ENCODE measurements around the gene ANKS1B.

The ANKS1B gene

DNA sequence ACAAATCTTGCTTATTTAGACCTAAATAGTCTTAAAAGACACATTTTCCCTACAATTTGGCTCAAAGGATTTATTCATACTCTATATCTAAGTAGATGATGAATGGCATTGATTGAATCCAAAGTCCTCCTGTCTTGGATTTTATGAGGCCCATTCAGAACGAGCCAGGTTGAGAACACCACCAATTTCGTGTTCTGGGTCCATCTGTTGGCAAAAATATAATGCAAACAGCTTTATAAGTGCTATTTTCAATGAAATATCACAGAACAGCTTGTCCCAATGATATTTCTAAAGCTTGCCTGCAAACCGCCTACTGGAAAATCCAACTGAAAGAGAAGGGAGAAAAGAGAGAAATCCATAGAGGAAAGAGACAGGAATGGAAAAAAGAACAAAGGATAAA, 542.0 kb downstream of the ANKS1B start:
- no peak for DNase-seq

DNA sequence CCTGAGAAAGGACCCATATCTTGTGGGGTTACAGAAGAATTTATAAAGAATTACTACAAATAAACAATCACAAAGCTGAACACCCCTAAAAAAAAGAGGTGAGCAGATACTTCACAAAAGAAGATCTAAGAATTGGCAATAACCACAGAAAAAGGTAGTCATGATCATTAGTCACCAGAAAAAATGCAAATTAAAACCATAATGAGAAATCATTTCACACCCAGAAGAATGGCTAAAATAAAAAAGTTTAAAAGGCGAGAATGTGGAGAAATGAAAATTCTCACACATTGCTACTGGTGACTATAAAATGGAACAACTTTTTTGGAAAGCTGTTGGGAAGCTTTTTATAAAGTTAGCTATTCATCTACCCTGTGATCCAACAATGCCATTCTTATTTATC, 545.3 kb downstream of the ANKS1B start:
- DNase-seq = no peak

DNA sequence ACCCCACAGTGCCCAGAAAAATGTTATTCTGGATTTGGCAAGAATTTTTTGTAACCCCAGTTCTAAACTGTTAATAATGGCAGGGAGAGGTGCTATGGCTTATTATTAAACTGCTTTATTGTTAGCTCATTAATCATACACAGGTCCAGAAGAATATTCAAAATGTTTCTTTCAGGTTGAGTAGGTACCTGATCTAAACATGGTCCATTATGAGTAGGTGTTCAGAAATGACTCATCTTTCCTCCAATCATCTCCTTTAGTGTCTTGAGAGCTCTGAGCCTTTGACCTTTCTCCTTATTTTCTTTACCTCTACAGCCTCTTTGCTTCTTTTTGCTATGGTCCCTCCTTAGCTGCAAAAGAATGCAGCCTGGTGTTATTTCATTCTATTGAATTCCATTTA, 548.2 kb downstream of the ANKS1B start:
- no peak for DNase-seq

DNA sequence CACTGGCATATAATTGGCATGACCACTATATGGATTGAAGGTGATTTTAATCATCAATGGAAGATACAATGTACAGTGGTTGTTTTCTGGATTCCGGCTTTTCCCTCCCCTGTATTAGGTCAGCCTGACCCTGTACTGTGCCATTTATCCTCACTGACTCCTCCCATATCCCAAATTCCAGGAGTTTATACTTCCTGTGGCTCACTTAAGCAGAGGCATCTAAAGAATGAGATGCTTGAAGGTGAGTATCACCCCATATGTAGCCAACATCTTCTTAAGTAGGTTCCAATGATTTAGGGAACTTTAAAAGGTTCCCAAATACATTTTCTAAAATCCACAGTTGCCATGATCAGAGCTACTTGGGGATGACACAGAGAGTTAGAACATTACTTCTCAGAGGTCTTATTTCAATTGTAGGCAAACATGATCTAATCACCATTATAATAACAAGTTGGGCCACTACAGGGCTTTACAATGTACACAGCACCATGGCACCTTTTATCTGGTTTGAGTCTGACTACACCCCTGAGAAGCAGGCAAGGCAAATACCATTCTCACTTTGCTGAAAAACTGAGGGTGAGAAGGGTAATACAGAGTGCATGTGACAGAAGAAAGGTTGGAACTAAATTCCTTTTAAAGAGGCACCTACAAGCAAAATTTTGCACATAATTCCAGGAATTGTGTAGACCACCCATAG, 549.5 kb downstream of the ANKS1B start:
- DNase-seq = peak in 1 of 3 experiments; percentile 18

DNA sequence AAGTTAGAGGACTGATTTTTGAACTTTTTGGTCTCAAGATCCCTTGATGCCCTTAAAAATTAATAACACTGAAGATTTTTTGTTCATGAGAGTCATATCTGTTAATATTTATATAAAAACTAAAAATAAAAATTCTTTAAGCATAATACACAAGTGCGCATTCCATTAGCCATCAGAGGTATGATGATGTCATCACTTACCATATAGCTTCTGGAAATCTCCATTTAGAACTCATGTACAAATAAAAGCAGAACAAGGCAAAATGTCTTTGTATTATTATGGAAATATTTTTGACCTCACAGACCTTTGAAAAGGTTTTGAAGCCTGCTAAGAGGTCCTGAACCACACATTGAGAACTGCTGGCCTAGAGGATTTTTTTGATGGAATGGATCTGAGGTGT, 551.6 kb downstream of the ANKS1B start:
- DNase-seq = no peak

DNA sequence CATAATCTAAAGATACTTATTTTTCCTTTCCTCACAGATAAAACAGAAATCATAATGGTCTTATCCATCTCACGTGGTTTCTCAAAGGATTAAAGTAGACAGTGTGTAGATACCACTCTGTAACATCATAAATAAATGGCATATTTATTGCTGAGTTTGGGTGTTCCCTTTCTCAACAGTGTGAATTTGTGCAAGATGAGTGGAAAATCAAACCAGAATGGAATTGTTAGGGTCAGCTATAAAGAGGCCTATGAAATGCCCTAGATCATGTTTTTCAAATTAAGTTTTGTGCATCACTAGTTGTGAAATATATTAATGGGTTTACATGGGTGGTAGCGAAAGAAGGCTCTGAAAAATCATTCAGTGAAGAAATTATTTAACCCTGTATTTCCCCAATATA, 553.5 kb downstream of the ANKS1B start:
- no peak for DNase-seq

DNA sequence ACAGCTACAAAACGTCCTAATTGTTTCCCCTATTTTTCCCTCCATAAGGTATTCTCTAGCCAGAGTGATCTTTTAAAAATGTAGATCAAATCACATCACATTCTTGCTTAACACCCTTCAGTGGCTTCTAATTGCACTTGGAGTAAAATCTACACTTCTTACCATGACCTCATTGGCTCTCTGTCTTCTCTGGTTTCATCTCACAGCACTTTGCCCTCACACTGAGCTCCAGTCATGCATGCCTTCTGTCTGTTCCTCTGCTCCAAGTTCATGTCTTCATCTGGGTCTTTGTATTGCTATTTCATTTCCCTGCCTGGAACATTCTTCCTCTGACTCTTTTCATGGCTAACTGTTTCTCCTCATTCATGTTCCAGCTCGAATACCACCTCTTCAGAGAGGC, 557.6 kb downstream of the ANKS1B start:
- no peak for DNase-seq

DNA sequence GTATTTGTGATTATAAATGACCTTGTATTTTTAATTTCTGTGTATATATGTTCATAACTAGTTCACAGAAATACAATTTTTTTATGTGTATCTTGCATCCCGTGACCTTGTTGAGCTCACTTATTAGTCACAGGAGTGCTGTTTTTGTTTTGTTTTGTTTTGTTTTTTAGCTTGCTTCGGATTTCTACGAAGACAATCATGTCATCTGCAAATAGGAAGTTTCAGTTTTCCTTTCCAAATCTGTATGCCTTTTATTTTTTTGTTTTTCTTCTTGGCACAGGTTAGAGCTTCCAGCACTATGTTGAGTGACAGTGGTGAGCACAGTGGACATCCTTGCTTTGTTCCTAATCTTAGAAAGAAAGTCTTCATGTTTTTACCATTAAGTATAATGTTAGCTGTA, 566.4 kb downstream of the ANKS1B start:
- no peak for DNase-seq

DNA sequence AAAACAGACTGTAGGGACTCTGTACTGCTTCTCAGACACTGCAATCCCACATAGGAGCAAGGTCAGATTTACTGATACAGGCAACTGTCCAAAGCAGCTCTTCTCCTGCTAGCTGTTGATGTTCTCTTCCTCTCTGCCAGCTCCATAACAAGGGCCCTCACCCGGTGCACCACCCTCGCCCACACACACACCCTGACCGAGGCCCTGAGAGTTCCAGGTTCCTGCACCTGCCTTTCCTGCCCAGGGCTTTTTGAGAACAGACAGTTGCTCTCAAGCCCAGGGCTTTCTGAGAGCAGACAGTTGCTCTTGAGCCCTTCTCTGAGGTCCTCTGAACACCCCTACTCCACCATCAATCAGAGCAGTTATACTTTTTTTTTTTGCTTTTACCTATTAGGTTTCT, 571.0 kb downstream of the ANKS1B start:
- no peak for DNase-seq

DNA sequence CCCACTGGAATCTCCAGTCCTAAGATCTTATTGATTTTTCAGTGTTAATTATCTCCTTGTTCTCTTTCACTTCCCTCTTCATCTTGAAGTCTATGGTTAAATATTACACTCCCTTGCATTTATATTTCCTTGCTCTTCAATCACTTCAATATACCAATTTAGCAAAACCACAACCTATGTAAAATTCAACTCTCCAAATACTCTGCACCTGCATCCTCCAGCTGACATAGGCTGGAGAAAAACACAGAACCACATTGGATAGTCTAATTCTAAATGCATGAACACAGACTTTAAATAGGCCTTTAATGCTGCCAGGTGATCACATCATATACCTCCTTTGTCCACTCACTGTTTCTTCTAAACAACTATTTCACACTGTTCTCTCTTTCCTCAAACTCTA, 591.0 kb downstream of the ANKS1B start:
- peak in 1 of 3 experiments; percentile 54 for DNase-seq

DNA sequence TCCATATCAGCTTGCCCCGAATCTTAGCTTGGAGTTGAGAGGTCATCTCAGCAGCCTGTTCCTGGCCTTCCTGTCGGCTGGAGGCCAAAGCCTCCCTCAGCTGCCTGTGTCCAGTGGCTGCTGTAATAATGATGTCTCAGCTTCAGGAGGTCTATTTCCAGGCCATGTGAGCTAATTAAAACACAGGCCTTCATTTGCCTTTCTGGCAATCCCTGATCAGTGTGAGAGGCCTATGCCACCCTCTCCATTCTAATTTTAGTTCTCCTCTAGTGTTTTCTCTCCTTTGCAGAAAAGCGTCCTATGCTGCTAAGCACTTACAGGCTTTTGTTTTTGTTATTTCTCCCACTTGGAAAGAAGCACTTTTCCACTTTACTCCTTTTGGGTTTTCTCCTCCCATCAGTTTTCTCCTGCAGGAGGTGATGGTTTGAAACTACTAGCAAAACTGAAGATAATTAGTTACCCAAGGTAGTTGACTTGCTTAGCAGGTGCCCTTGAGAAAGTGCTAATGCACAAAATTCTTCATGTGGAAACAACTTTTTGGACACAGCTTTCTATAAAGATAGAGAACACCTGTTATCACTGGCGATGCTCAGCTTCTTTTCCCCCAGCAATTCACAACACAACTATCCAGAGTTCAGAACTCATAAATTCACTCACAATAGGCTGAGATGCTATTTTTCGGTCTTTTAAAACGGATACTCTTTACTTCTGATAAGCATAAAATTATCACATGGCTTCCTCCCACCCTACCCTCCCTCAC, 592.5 kb downstream of the ANKS1B start:
- DNase-seq = no peak

DNA sequence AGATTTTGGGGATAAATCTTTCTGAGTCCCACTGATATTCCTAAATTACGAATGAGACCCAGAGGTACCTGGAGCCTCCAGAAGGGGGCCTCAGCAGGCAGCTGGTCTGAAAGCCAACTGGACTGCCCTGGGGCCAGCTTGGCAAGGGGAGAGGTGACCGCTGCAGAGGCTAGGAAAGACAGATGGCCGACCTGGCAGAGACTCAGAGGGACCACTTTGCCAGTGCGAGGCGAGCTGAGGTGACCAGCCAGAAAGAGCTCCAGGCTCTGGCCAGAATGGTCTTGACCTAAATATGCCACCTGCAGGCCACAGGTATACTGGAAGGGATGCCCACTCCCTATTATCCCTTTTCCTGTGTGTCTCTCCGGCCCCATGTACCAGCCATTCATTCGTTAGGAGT, 594.0 kb downstream of the ANKS1B start:
- DNase-seq = peak in 2 of 3 experiments; percentile 13 to 17

DNA sequence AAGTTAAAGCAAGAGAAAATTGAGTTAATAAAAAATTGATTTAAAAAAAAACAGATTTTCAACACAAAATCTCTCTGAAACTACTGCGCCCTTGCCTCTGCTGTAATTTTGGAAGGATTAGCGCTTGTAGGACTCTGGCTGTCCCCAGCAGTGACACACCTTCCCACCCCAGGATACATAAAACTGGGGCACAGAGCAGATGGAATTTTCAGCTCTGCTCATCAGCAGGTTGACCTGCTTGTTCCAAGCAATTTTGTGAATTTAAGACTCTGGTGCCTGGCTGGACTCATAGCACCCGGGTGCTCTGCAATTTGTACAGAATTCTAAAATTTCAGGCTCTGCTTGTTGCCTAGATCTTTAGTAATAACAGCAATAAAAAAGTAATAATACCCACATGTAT, 595.0 kb downstream of the ANKS1B start:
- DNase-seq = peak in 1 of 3 experiments; percentile 20

DNA sequence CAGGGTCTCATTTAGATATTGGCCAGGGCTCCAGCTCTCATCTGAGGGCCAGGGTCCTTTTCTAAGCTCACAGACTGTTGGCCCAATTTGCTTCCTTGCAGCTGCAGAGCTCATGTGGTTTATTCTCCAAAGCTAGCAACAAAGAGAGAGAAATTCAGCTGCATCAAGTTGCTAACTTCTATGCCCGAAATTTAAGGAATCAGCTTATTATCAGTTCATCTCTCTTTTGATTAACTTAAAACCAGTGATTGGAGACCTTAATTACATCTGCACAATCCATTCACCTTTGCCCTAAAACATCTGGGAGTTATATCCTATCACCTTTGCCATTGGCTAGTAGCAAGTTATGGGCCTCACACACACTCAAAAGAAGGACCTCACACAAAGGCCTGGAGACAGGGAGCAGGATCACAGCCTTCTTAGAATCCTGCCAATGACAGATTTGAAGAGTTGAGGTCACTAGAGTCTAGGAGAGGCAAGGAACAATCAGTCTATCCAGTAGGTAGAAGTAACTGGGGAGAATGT, 596.0 kb downstream of the ANKS1B start:
- no peak for DNase-seq

DNA sequence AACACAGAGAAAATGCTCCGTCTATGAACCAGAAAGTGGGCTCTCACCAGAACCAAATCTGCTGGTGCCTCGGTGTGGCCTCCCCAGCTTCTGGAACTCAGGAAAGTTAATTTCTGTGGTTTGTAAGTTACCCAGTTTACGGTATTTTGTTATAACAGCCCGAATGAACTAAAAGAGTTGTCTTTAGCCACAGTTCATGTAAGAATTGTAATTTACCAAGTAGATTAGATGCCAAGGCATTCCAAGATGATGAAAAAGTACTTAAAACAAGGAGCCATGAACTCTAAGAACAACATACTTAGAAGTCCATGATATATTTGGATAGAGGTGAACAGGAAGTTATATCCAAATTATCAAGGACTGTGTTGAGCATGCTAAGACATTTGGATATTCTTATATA, 597.1 kb downstream of the ANKS1B start:
- DNase-seq = no peak

DNA sequence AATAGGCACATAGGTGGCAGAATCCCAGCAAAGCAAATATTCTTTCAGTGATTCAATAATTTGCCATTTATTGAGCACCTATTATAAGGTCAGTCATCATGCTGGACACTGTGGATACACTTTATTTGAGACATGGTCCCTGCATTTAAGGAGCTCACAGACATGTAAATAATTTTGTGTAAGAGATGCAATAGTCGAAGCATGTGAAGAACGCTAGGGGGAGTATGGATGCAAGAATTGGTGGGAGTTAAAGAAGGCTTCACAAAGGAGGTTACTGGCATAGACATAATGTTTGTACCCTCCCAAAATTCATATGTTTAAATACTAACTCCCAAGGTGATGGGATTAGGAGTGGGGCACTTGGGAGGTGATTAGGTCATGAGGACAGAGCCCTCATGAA, 597.8 kb downstream of the ANKS1B start:
- DNase-seq = peak in 1 of 3 experiments; percentile 23

DNA sequence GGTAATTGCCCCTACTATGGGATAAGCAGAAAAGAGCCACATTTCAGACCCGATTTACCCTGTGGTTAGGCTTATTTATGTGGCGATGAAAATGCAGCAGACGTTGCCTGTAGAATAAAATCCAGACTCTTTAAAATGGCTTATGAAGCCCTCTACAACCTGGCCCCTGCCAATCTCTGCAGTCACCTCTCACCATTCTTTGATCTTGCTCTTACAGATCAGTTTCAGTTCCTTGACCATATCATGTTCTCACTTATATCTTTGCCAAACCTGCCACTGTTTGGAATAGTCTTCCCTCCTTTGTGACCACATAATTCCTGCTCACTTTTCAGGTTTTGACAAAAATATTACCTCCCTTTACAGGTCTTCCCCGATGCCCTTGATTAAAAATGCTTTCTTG, 601.5 kb downstream of the ANKS1B start:
- DNase-seq = no peak

DNA sequence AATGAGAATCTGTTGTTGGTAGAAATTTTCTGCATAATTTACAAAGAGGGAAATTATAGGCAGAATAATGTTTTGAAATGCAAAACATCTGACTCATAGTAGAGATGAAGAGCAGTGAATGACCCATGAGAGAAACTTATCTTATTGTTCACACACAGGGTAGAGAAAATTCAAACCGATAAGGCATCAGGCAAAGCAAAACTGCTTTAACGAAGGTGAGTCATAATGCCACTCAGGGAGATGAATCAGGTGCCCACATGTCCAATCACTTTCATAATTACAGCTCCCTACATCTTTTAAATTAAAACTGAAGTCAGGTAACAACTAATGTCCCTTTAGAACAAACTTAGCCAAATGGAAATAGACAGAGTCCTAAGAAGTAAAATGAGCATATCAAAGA, 602.7 kb downstream of the ANKS1B start:
- peak in 1 of 3 experiments; percentile 11 for DNase-seq

DNA sequence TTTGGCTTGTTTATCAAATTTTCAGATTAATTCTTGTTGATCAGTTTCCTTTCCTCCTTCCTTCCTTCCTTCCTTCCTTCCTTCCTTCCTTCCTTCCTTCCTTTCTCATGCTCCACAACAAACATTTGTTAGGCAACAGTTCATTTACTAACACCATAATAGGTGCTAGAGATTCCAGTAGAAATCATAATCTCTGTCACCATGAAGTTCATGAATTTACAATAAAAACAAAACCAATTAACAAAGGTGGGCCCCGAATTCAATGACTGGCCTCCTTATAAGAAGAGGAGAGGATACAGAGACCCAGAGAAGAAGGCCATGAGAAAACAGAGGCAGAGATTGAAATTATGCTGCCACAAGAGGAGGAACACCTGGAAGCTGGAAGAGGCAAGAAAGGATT, 604.0 kb downstream of the ANKS1B start:
- no peak for DNase-seq

DNA sequence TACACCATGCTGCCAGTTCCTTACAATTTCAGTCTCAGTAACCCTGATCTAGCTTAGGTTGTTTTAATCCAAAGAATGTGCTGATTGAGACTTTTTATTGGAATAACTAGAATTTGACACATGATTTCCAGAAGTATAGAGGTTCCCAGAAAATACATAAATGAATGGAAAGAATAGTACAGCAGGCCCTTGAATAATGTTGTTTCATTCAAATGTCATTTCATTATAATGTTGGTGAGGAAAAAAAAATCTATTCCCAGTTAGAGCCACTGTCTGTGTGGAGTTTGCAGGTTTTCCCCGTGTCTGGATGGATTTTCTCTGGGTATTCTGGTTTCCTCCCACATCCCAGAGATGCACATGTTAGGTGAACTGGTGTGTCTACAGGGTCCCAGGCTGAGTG, 610.7 kb downstream of the ANKS1B start:
- DNase-seq = no peak

DNA sequence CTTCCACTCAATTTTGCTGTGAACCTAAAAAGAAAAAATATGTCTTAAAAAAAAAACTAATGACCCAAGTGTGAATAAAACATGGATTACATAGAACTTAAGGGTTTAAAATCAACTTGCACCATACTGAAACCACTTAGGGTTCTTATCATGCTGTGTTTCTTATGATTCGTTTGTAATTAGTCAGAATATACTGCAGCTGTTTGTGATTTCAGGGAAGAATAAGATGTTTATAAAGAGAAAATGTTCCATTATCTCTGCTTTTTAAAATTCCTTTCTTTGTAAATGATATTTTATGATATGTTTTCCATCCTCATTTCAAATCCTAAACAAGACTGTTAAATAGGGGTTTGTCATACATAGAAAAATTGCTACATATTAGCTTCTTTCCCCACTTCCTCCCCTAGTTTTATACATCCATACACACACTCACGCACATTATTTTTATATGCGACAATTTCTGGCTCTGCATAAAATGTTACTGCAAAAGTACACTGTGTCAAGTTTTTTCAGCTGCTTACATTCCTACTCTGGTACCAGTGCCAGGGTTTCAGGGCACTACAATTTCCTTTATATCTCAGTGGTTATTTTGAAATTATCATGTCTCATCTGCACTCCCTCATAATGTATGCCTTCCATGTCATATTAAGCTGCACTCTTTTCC, 612.3 kb downstream of the ANKS1B start:
- DNase-seq = no peak

DNA sequence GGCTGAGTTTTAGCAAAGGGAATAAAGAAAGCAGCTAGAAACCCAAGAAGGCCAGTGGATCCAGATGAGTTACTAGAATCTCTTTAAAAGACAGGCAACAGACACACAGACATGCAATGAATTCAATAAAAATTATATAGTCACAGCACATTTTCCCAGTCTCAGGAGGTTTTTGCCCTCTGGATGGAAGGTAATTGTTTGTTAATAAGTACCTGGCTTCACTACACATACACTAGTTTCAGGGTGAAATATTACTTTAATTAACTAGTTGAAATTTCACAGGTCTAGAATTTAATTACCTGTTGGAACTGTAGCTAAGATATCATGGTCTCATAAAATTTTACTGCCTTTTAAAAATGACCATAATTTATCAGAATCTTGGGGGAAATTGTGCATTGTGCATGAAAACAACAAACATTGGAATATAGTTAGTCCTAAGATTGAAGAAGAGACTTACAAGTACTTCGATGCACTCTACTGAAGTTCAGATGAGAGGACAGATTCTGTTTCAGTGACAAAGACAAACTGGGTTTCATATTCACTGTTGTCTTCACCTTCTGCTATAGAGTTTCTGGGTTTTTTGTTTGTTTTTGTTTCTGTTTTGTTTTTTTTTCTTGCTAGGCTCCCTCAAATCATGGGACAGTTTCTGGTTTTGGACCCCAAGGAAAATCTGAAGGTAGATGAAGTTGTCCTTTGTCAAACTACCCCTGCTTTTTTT, 614.2 kb downstream of the ANKS1B start:
- no peak for DNase-seq

DNA sequence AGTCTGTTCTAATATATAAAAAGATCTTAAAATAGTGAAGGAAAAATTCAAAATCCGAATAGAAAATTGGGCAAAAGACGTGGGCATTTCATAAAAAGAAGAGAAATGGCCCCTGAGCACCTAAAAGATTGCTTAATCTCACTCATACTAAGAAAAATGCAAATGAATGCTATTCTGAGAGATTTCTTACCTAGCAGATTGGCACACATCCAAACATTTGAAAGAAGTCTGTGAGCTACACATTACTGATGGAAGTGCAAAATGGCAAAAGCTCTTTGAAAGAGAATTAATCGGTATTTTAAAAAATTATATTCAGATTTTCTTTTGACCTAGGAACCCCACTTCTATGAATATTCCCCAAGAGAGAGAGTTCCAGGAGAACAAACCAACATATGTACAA, 617.6 kb downstream of the ANKS1B start:
- DNase-seq = peak in 1 of 3 experiments; percentile 15
